SK-N-SH (cell line): Measurements from ENCODE around the gene ARR3. TPM values are rescaled to one million over a fixed set of nuclear protein-coding genes. Genes with fewer than 3 reads are reported as not detected.

Source experiments
- CTCF ChIA-PET: fragments of 300-600, 350-600 bp; formaldehyde crosslinking; extraction: SDS; loops from one replicate; lab custom pipeline; 2021; lab: Yijun Ruan, JAX
- POLR2A ChIA-PET: fragments of 350-600 bp; sonication (Branson Sonifier 250); formaldehyde crosslinking; extraction: SDS; loops from one replicate; lab custom pipeline; 2020; ENCODE audit warnings: antibody characterized with exemption, inconsistent platforms; lab: Yijun Ruan, JAX
- DNase-seq: peaks from one replicate; pipeline ENCODE4 v3.0.0; 2012
- H2AFZ ChIP-seq: fragments of 200-600 bp; sonication (generic); 2 replicates; pipeline ENCODE4 v1.8.1; 2016; ENCODE audit warnings: antibody characterized with exemption, mild to moderate bottlenecking, low read depth
- H3F3A ChIP-seq: fragments of 200-600 bp; sonication (generic); replicated peaks from 2 replicates; pipeline ENCODE3; 2016; ENCODE audit warnings: antibody characterized with exemption, mild to moderate bottlenecking; ENCODE audit not compliant: insufficient read depth
- H3K27ac ChIP-seq, 2 experiments: fragments of 200-500 bp in 1 of 2; fragments of 200-600 bp in 1 of 2; sonication (Bioruptor generic) in 1 of 2; sonication (generic), shearing (Covaris generic) in 1 of 2; 2 replicates each; pipeline versions ENCODE4 v1.5.1 to v1.6.1; 2014 to 2016; ENCODE audit warnings: low read depth in 2 of 2, inconsistent platforms in 1 of 2, low read length in 1 of 2, mild to moderate bottlenecking in 1 of 2, mixed read lengths in 1 of 2
- H3K27me3 ChIP-seq: fragments of 200-600 bp; sonication (generic), shearing (Covaris generic); 2 replicates; pipeline ENCODE4 v1.6.1; 2016; ENCODE audit warnings: mixed run types; ENCODE audit not compliant: insufficient read depth
- H3K36me3 ChIP-seq, 2 experiments: fragments of 200-500 bp in 1 of 2; fragments of 200-600 bp in 1 of 2; sonication (Bioruptor generic) in 1 of 2; sonication (generic) in 1 of 2; replicated peaks in 1 of 2; 2 replicates each; pipeline versions ENCODE3 to v1.5.1; 2014 to 2016; ENCODE audit warnings: low read length in 1 of 2, mild to moderate bottlenecking in 1 of 2; ENCODE audit not compliant: insufficient read depth in 2 of 2, control insufficient read depth in 1 of 2
- H3K4me1 ChIP-seq, 2 experiments: fragments of 200-500 bp in 1 of 2; fragments of 200-600 bp in 1 of 2; sonication (Bioruptor generic) in 1 of 2; sonication (generic), shearing (Covaris generic) in 1 of 2; 2 replicates each; pipeline versions ENCODE4 v1.5.1 to v1.6.1; 2014 to 2016; ENCODE audit warnings: low read depth in 1 of 2, low read length in 1 of 2, mixed run types in 1 of 2; ENCODE audit not compliant: insufficient read depth in 2 of 2, control insufficient read depth in 1 of 2
- H3K4me2 ChIP-seq: fragments of 200-600 bp; sonication (generic), shearing (Covaris generic); 2 replicates; pipeline ENCODE4 v1.6.1; 2017; ENCODE audit warnings: mixed run types
- H3K4me3 ChIP-seq, 2 experiments: fragments of 200-500 bp in 1 of 2; fragments of 200-600 bp in 1 of 2; sonication (Bioruptor generic) in 1 of 2; sonication (generic), shearing (Covaris generic) in 1 of 2; 2 replicates each; pipeline versions ENCODE4 v1.5.1 to v1.8.1; 2014 to 2016; ENCODE audit warnings: low read depth in 2 of 2, inconsistent platforms in 1 of 2, low read length in 1 of 2, mild to moderate bottlenecking in 1 of 2, mixed read lengths in 1 of 2, moderate library complexity in 1 of 2
- H3K79me2 ChIP-seq: fragments of 200-600 bp; sonication (generic); 2 replicates; pipeline ENCODE4 v1.8.1; 2017; ENCODE audit warnings: mild to moderate bottlenecking; ENCODE audit not compliant: insufficient read depth
- H3K9ac ChIP-seq: fragments of 200-600 bp; sonication (generic); 2 replicates; pipeline ENCODE4 v1.6.1; 2017; ENCODE audit warnings: mixed run types
- H3K9me2 ChIP-seq: fragments of 200-600 bp; sonication (generic); 2 replicates; pipeline ENCODE4 v1.6.1; 2017; ENCODE audit warnings: mixed run types
- H3K9me3 ChIP-seq: fragments of 200-600 bp; sonication (generic); 2 replicates; pipeline ENCODE4 v1.6.1; 2017; ENCODE audit warnings: mixed run types, mild to moderate bottlenecking, moderate library complexity
- H4K20me1 ChIP-seq: fragments of 200-600 bp; sonication (generic); 2 replicates; pipeline ENCODE4 v1.6.1; 2017; ENCODE audit warnings: mild to moderate bottlenecking, mixed run types; ENCODE audit not compliant: insufficient read depth
- CTCF ChIP-seq: fragments of 200-600 bp; sonication (generic); IDR thresholded peaks from 2 replicates; pipeline ENCODE4 v1.6.1; 2017; ENCODE audit warnings: antibody characterized with exemption, mild to moderate bottlenecking, moderate library complexity
- EP300 ChIP-seq, 2 experiments: IDR thresholded peaks; 2 replicates each; pipeline versions ENCODE4 v1.4.0 to v1.6.1; 2012; ENCODE audit warnings: borderline replicate concordance in 1 of 2, low read depth in 1 of 2, low read length in 1 of 2
- EZH2phosphoT487 ChIP-seq: fragments of 200-600 bp; sonication (generic); IDR thresholded peaks from 2 replicates; pipeline ENCODE4 v1.6.1; 2017; ENCODE audit warnings: low read depth, mixed run types, mild to moderate bottlenecking, antibody characterized with exemption, moderate library complexity, borderline replicate concordance
- FOSL2 ChIP-seq: IDR thresholded peaks from 2 replicates; pipeline ENCODE4 v1.4.0; 2012; ENCODE audit warnings: low read depth, mild to moderate bottlenecking, moderate library complexity, borderline replicate concordance
- FOXJ3 ChIP-seq: sonication (generic); formaldehyde crosslinking; IDR thresholded peaks from 2 replicates; pipeline ENCODE4 v1.5.1; 2020; ENCODE audit warnings: mild to moderate bottlenecking, missing genetic modification reagents
- GATA2 ChIP-seq: sonication (generic); formaldehyde crosslinking; IDR thresholded peaks from 2 replicates; pipeline ENCODE4 v1.5.0; 2020; ENCODE audit warnings: mild to moderate bottlenecking, missing genetic modification reagents
- JUND ChIP-seq: IDR thresholded peaks from 2 replicates; pipeline ENCODE4 v1.4.0; 2012
- MXI1 ChIP-seq: IDR thresholded peaks from 2 replicates; pipeline ENCODE4 v1.6.1; 2012; ENCODE audit warnings: mild to moderate bottlenecking, low read depth, low read length, improper control_type of control experiment
- NRF1 ChIP-seq: IDR thresholded peaks from 2 replicates; pipeline ENCODE4 v1.6.1; 2012; ENCODE audit warnings: low read depth, mild to moderate bottlenecking, low read length
- PBX3 ChIP-seq: IDR thresholded peaks from 2 replicates; pipeline ENCODE4; 2012
- POLR2AphosphoS5 ChIP-seq: IDR thresholded peaks from 2 replicates; pipeline ENCODE4 v1.6.1; 2012; ENCODE audit warnings: low read depth, low read length
- RAD21 ChIP-seq: IDR thresholded peaks from 2 replicates; pipeline ENCODE4 v1.6.1; 2012; ENCODE audit warnings: mild to moderate bottlenecking, low read length
- REST ChIP-seq: IDR thresholded peaks from 2 replicates; pipeline ENCODE4 v1.6.1; 2012; ENCODE audit warnings: mild to moderate bottlenecking, low read depth, low read length, moderate library complexity
- RXRA ChIP-seq: IDR thresholded peaks from 2 replicates; pipeline ENCODE4 v1.4.0; 2012; ENCODE audit warnings: low read depth, mild to moderate bottlenecking, borderline replicate concordance
- SIN3A ChIP-seq: IDR thresholded peaks from 2 replicates; pipeline ENCODE4 v1.6.1; 2012; ENCODE audit warnings: low read depth, mild to moderate bottlenecking, low read length, moderate library complexity, borderline replicate concordance
- SMC3 ChIP-seq: IDR thresholded peaks from 2 replicates; pipeline ENCODE4 v1.6.1; 2012; ENCODE audit warnings: low read depth, low read length, improper control_type of control experiment
- TAF1 ChIP-seq: IDR thresholded peaks from 2 replicates; pipeline ENCODE4 v1.6.1; 2012; ENCODE audit warnings: low read depth, mild to moderate bottlenecking, low read length, moderate library complexity, borderline replicate concordance
- USF2 ChIP-seq: fragments of 150-350 bp; IDR thresholded peaks from 2 replicates; pipeline ENCODE4 v1.6.1; 2017; ENCODE audit warnings: antibody characterized with exemption, low read length, low read depth, borderline replicate concordance
- YY1 ChIP-seq: IDR thresholded peaks from 2 replicates; pipeline ENCODE4 v1.4.0; 2012; ENCODE audit warnings: low read depth, mild to moderate bottlenecking
- ZBTB33 ChIP-seq: IDR thresholded peaks from 2 replicates; pipeline ENCODE4 v1.4.0; 2012; ENCODE audit warnings: low read depth, borderline replicate concordance
- polyA plus RNA-seq, 3 experiments: library from polyadenylated mRNA; depleted of rRNA; stranded (reverse); fragments of >200 nt; gene quantifications; 2 replicates each; pipeline ENCODE4 v1.2.3, GENCODE V29; 2012

ARR3 gene
- polyA plus RNA-seq (2012; rRNA removed) = not detected in 2 replicates
- not detected in 2 replicates for polyA plus RNA-seq (2012; cell fraction: cytosol; rRNA removed)
- not detected in 2 replicates for polyA plus RNA-seq (2012; cell fraction: nucleus; rRNA removed)

GRCh38 chrX:70268034-70268433 is at the start of gene ARR3:
TSS of gene ARR3 (plus strand) at chrX:70268334. CDS start at chrX:70269386, 1,052 bp downstream.
- no peaks in the 10 kb centered on the region for H3K36me3 ChIP-seq
- no peak for TF ChIP-seq EP300 (IDR thresholded peaks at IDR 0.05; ENCODE audit: borderline replicate concordance in 1 of 2, low read depth in 1 of 2, low read length in 1 of 2)
- TF ChIP-seq FOXJ3 (CRISPR knock-in tag) = no peak
- TF ChIP-seq YY1 = no peak
- TF ChIP-seq ZBTB33 = no peak
- TF ChIP-seq CTCF = no peak
- TF ChIP-seq NRF1 = no peak
- no peak for TF ChIP-seq PBX3
- no peak for TF ChIP-seq POLR2AphosphoS5
- TF ChIP-seq MXI1 = no peak
- TF ChIP-seq REST = no peak
- TF ChIP-seq FOSL2 = no peak
- no peak for TF ChIP-seq SMC3
- no peak for TF ChIP-seq RAD21
- TF ChIP-seq GATA2 = no peak
- no peak for TF ChIP-seq SIN3A
- no peak for TF ChIP-seq EZH2phosphoT487
- TF ChIP-seq JUND = no peak
- TF ChIP-seq TAF1 = no peak
- no peak for TF ChIP-seq RXRA
- no peak for TF ChIP-seq USF2
- TF ChIP-seq, all 33 proteins: peak for 0
- Histone ChIP-seq H3K79me2 (no peaks in the 10 kb centered on the region), H3K4me3 (no peak within 1 kb of the TSS), H2AFZ (no peak within 1 kb of the TSS), H3K9me2 (no peaks in the 10 kb centered on the region), H3K4me1 (no peaks in the 10 kb centered on the region), H3K27ac (no peak within 1 kb of the TSS), H3K9ac (no peak within 1 kb of the TSS), H3K4me2 (no peak within 1 kb of the TSS), H3K27me3 (no peaks in the 10 kb centered on the region), H4K20me1 (no peaks in the 10 kb centered on the region), H3F3A (no peaks in the 10 kb centered on the region), H3K9me3 (no peaks in the 10 kb centered on the region)
- ChIA-PET POLR2A (no interaction called here), CTCF (no interaction called here)
- DNase-seq = no peak
